H1 (cell line): Measurements from ENCODE around the gene BAX.

Source experiments
- CEBPB ChIP-seq: IDR thresholded peaks from 2 replicates; pipeline ENCODE4 v1.6.1; 2012; ENCODE audit warnings: low read depth, low read length
- CHD2 ChIP-seq: IDR thresholded peaks from 2 replicates; pipeline ENCODE4 v1.6.1; 2012; ENCODE audit warnings: low read length, improper control_type of control experiment
- CREB1 ChIP-seq: IDR thresholded peaks from 2 replicates; pipeline ENCODE4 v1.6.1; 2012; ENCODE audit warnings: inconsistent platforms
- CTCF ChIP-seq, 3 experiments: IDR thresholded peaks; 1 replicate in 2 of 3; 2 replicates in 1 of 3; pipeline versions ENCODE4 v1.5.1 to v1.6.1; 2011; ENCODE audit warnings: low read length in 3 of 3, mild to moderate bottlenecking in 3 of 3, inconsistent platforms in 2 of 3, low read depth in 1 of 3, moderate library complexity in 1 of 3; ENCODE audit not compliant: insufficient read depth in 1 of 3; ENCODE audit errors: control extremely low read depth in 1 of 3
- EP300 ChIP-seq, 2 experiments: IDR thresholded peaks; 1 replicate in 1 of 2; 2 replicates in 1 of 2; pipeline ENCODE4 v1.6.1; 2011 to 2012; ENCODE audit warnings: low read depth in 2 of 2, low read length in 2 of 2, mild to moderate bottlenecking in 2 of 2, borderline replicate concordance in 1 of 2, inconsistent platforms in 1 of 2, moderate library complexity in 1 of 2
- EZH2 ChIP-seq: fragments of 200-600 bp; sonication (generic); IDR thresholded peaks from 2 replicates; pipeline ENCODE4 v1.7.1; 2012; ENCODE audit warnings: low read depth, mild to moderate bottlenecking, moderate library complexity, low read length, inconsistent platforms; ENCODE audit not compliant: severe bottlenecking
- MAX ChIP-seq: IDR thresholded peaks from 2 replicates; pipeline ENCODE4 v1.6.1; 2012; ENCODE audit warnings: inconsistent platforms
- NANOG ChIP-seq: IDR thresholded peaks from 2 replicates; pipeline ENCODE4 v1.6.1; 2011; ENCODE audit warnings: low read length, low read depth, mild to moderate bottlenecking, inconsistent platforms; ENCODE audit not compliant: insufficient read depth, poor library complexity, severe bottlenecking
- POLR2A ChIP-seq, 2 experiments: IDR thresholded peaks; 1 replicate in 1 of 2; 2 replicates in 1 of 2; pipeline ENCODE4 v1.6.1; 2011; ENCODE audit warnings: low read depth in 2 of 2, low read length in 2 of 2, mild to moderate bottlenecking in 2 of 2; ENCODE audit errors: control extremely low read depth in 1 of 2
- RAD21 ChIP-seq, 2 experiments: IDR thresholded peaks in 1 of 2; conservative IDR thresholded peaks in 1 of 2; 2 replicates each; pipeline ENCODE4 v1.6.1; 2011; ENCODE audit warnings: low read depth in 2 of 2, low read length in 2 of 2, improper control_type of control experiment in 1 of 2, inconsistent platforms in 1 of 2, mild to moderate bottlenecking in 1 of 2, moderate library complexity in 1 of 2
- USF2 ChIP-seq: IDR thresholded peaks from 2 replicates; pipeline ENCODE4 v1.6.1; 2011; ENCODE audit warnings: low read length, improper control_type of control experiment
- ZNF274 ChIP-seq: IDR thresholded peaks from 2 replicates; pipeline ENCODE4 v1.7.0; 2012; ENCODE audit warnings: low read length, borderline replicate concordance; ENCODE audit errors: extremely low read depth

- TF ChIP-seq ZNF274 = no peak
- no peak for TF ChIP-seq CTCF (IDR thresholded peaks at IDR 0.05; ENCODE audit: control extremely low read depth in 1 of 3, insufficient read depth in 1 of 3, low read depth in 1 of 3, low read length in 3 of 3)
- TF ChIP-seq CHD2 = no peak
- TF ChIP-seq POLR2A (IDR thresholded peaks at IDR 0.05; ENCODE audit: control extremely low read depth in 1 of 2, low read depth in 2 of 2, low read length in 2 of 2) = no peak
- TF ChIP-seq MAX = no peak
- TF ChIP-seq CEBPB = no peak
- no peak for TF ChIP-seq USF2
- TF ChIP-seq RAD21 (IDR thresholded peaks at IDR 0.05 in 1 of 2, conservative IDR thresholded peaks at IDR 0.05 in 1 of 2; ENCODE audit: low read depth in 2 of 2, low read length in 2 of 2) = no peak
- no peak for TF ChIP-seq EZH2
- no peak for TF ChIP-seq NANOG
- TF ChIP-seq EP300 (IDR thresholded peaks at IDR 0.05; ENCODE audit: borderline replicate concordance in 1 of 2, low read depth in 2 of 2, low read length in 2 of 2) = no peak
- no peak for TF ChIP-seq CREB1
Measured at GRCh38 chr19:48907671-48908070, 47.0 kb upstream of the BAX start.
